Stimulated activated CD4-positive, alpha-beta T cell treated with anti-CD3 and anti-CD28 coated beads, Interleukin-12 subunit alpha, Interleukin-12 subunit beta, amount 100 ng/mL, for 48 hours (primary cell): ENCODE results near the gene USP17L20.
"Not testable (repeated sequence)": the region's sequence is repeated elsewhere in the genome, so short reads cannot be mapped to it uniquely, and the experiment has no call there.

Source experiments
- DNase-seq, 3 donors: peaks; one replicate each; pipeline ENCODE4 v3.0.0-alpha.2; 2020; ENCODE audit warnings: low read depth in 2 of 3, low spot score in 1 of 3

The USP17L20 gene

GRCh38 chr4:9257824-9258223 lies at the start of gene USP17L20:
USP17L20 (plus strand) TSS chr4:9258124; CDS start chr4:9258124, 0 bp downstream.
- DNase-seq = not testable (repeated sequence)

- DNase-seq = not testable (repeated sequence)
Measured at GRCh38 chr4:9210357-9210756, 47.6 kb upstream of the USP17L20 start, which contains the start of gene USP17L10. USP17L10 (plus strand) TSS chr4:9210657; CDS start chr4:9210657, 0 bp downstream.

- not testable (repeated sequence) for DNase-seq
Measured at GRCh38 chr4:9214701-9215100, 43.2 kb upstream of the USP17L20 start.

GRCh38 chr4:9215105-9215504 lies 42.8 kb upstream of the USP17L20 start, which contains the start of gene USP17L11:
USP17L11 (plus strand) TSS chr4:9215405; CDS start chr4:9215405, 0 bp downstream.
- not testable (repeated sequence) for DNase-seq

- DNase-seq = not testable (repeated sequence)
Measured at GRCh38 chr4:9219852-9220251, 38.1 kb upstream of the USP17L20 start, which contains the start of gene USP17L12. USP17L12 (plus strand) TSS chr4:9220152; CDS start chr4:9220152, 0 bp downstream.

GRCh38 chr4:9224596-9224995 lies 33.3 kb upstream of the USP17L20 start, which contains the start of gene USP17L13:
USP17L13 (plus strand) TSS chr4:9224896; CDS start chr4:9224896, 0 bp downstream.
- not testable (repeated sequence) for DNase-seq

GRCh38 chr4:9230249-9230648 lies 27.7 kb upstream of the USP17L20 start:
- not testable (repeated sequence) for DNase-seq

- not testable (repeated sequence) for DNase-seq
Measured at GRCh38 chr4:9234085-9234484, 23.8 kb upstream of the USP17L20 start, which contains the start of gene USP17L15. USP17L15 (plus strand) TSS chr4:9234385; CDS start chr4:9234385, 0 bp downstream.

GRCh38 chr4:9238461-9238860 lies 19.5 kb upstream of the USP17L20 start:
- DNase-seq = not testable (repeated sequence)

GRCh38 chr4:9243579-9243978 lies 14.3 kb upstream of the USP17L20 start, which contains the start of gene USP17L17:
USP17L17 (plus strand) TSS chr4:9243879; CDS start chr4:9243879, 0 bp downstream.
- not testable (repeated sequence) for DNase-seq

- peak in 1 of 3 donors; percentile 0 for DNase-seq
Measured at GRCh38 chr4:9247953-9248680, 9.8 kb upstream of the USP17L20 start, which contains the start of gene USP17L18. USP17L18 (plus strand) TSS chr4:9248630; CDS start chr4:9248630, 0 bp downstream.

GRCh38 chr4:9253078-9253477 lies 4.8 kb upstream of the USP17L20 start, which contains the start of gene USP17L19:
USP17L19 (plus strand) TSS chr4:9253378; CDS start chr4:9253378, 0 bp downstream.
- not testable (repeated sequence) for DNase-seq

- not testable (repeated sequence) for DNase-seq
Measured at GRCh38 chr4:9262572-9262971, 4.6 kb downstream of the USP17L20 start, which contains the start of gene USP17L21. USP17L21 (plus strand) TSS chr4:9262872; CDS start chr4:9262872, 0 bp downstream.

- DNase-seq = not testable (repeated sequence)
Measured at GRCh38 chr4:9267319-9267718, 9.4 kb downstream of the USP17L20 start, which contains the start of gene USP17L22. USP17L22 (plus strand) TSS chr4:9267619; CDS start chr4:9267619, 0 bp downstream.

- not testable (repeated sequence) for DNase-seq
Measured at GRCh38 chr4:9271719-9272118, 13.8 kb downstream of the USP17L20 start.
